Panc1 (cell line): ENCODE measurements around the gene CCDC187.

Experiments
- CTCF ChIP-seq: fragments of 450-650 bp; IDR thresholded peaks from 2 replicates; pipeline ENCODE4 v1.5.1; 2017; ENCODE audit warnings: mild to moderate bottlenecking
- POLR2AphosphoS5 ChIP-seq: IDR thresholded peaks from 2 replicates; pipeline ENCODE4 v1.6.1; 2012; ENCODE audit warnings: mild to moderate bottlenecking, low read depth, low read length, moderate library complexity
- TCF7L2 ChIP-seq: IDR thresholded peaks from 2 replicates; pipeline ENCODE4 v1.6.1; 2011; ENCODE audit warnings: mild to moderate bottlenecking, low read depth, low read length, inconsistent platforms

GRCh38 chr9:136260936-136261472, 42.9 kb downstream of the CCDC187 start:
- no peak for TF ChIP-seq CTCF
- no peak for TF ChIP-seq POLR2AphosphoS5
- no peak for TF ChIP-seq TCF7L2
